HG02759 (cell line): ENCODE results near the gene WNT1.

Experiments used
- ATAC-seq: cut with Tn5 transposase; IDR thresholded peaks from one replicate; pipeline ENCODE4 v1.9.1; 2021; ENCODE audit warnings: mild to moderate bottlenecking, moderate library complexity; ENCODE audit not compliant: unreplicated experiment

Gene WNT1

DNA sequence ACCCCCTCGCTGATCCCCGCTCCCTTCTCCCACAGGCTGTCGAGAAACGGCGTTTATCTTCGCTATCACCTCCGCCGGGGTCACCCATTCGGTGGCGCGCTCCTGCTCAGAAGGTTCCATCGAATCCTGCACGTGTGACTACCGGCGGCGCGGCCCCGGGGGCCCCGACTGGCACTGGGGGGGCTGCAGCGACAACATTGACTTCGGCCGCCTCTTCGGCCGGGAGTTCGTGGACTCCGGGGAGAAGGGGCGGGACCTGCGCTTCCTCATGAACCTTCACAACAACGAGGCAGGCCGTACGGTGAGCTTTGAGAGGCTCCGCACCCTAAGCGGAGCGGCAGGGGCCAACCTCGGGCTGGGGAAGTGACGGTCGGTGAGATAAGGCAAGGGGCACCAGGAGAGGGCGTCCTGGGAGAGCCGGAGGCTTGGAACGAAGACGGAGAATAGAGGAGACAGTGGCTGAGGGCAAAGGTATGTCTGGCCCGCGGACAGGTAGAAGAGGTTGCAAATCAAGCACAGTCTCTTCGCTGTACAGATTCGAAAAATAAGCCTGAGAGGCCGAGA is 2.3 kb downstream of the WNT1 start:
- ATAC-seq = no peak

DNA sequence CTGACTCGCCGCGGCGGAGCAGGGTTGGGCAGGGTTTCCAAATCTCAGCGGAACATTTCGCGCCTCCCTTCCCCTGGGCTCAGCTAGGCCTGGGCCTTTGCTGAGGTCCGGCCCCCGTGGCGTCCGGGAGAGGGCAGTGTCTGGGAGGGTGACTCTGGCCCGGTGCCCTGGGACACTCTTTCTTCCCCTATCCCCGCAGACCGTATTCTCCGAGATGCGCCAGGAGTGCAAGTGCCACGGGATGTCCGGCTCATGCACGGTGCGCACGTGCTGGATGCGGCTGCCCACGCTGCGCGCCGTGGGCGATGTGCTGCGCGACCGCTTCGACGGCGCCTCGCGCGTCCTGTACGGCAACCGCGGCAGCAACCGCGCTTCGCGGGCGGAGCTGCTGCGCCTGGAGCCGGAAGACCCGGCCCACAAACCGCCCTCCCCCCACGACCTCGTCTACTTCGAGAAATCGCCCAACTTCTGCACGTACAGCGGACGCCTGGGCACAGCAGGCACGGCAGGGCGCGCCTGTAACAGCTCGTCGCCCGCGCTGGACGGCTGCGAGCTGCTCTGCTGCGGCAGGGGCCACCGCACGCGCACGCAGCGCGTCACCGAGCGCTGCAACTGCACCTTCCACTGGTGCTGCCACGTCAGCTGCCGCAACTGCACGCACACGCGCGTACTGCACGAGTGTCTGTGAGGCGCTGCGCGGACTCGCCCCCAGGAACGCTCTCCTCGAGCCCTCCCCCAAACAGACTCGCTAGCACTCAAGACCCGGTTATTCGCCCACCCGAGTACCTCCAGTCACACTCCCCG is 3.0 kb downstream of the WNT1 start:
- ATAC-seq = no peak

DNA sequence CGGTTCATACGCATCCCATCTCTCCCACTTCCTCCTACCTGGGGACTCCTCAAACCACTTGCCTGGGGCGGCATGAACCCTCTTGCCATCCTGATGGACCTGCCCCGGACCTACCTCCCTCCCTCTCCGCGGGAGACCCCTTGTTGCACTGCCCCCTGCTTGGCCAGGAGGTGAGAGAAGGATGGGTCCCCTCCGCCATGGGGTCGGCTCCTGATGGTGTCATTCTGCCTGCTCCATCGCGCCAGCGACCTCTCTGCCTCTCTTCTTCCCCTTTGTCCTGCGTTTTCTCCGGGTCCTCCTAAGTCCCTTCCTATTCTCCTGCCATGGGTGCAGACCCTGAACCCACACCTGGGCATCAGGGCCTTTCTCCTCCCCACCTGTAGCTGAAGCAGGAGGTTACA is 3.6 kb downstream of the WNT1 start:
- ATAC-seq = no peak

DNA sequence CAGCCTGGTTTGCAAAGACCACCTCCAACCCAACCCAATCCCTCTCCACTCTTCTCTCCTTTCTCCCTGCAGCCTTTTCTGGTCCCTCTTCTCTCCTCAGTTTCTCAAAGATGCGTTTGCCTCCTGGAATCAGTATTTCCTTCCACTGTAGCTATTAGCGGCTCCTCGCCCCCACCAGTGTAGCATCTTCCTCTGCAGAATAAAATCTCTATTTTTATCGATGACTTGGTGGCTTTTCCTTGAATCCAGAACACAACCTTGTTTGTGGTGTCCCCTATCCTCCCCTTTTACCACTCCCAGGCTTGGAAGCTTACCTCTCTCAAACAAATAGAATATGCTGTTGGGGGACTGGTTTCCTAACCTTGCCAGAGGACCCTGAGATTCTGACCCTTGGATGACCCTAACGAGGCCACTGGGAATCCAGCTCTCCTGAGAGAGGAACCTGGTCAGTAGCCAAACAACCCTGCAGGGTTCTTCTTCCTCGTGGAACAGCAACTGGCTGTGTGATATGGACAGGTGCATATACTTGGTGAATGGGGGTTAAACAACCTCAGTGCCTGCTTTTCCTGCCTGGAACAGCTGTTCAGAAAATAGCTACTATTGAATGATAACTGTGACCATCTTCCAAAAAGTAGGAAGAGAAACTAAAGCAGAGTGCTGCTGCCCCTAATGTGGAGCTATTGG is 4.4 kb downstream of the WNT1 start:
- no peak for ATAC-seq

DNA sequence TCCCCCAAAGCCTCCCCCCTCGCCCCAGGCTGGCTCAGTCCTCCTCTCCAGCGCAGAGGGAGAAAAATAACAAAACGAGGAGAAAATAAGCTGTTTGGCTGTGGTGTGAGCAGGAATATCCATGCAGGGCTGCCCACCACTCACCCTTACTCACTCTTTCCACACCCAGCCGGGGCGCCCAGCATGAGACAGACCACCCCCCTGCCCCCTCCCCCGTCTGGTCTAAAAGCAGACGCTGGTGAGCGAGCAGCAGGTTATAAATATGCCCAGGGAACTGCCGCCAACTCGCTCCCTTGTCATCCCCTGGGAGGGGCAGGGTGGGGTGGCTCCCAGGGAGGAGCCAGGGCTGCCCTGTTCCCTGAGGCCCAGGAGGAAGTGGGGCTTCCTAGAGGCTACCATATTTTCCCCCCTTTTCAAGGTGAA is 7.4 kb downstream of the WNT1 start:
- ATAC-seq = no peak

DNA sequence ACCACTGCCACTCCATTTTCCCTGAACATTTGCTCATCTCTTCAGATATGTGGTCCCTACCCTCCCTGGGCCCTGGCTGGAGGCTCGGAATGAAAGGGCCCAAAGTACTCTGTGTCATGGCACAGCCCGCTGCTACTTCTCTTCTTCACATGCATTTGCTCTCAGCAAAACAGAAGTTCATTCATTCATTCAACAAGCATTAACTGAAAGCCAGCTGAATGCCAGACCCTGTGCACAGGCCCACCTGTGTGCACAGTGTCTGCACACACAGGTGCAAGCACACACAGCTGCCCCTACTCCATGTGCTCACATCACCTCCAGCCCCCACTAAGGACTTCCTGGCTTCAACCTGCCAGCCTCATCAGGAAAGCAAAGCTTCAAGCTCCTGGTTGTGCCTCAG is 7.8 kb downstream of the WNT1 start:
- ATAC-seq = no peak

DNA sequence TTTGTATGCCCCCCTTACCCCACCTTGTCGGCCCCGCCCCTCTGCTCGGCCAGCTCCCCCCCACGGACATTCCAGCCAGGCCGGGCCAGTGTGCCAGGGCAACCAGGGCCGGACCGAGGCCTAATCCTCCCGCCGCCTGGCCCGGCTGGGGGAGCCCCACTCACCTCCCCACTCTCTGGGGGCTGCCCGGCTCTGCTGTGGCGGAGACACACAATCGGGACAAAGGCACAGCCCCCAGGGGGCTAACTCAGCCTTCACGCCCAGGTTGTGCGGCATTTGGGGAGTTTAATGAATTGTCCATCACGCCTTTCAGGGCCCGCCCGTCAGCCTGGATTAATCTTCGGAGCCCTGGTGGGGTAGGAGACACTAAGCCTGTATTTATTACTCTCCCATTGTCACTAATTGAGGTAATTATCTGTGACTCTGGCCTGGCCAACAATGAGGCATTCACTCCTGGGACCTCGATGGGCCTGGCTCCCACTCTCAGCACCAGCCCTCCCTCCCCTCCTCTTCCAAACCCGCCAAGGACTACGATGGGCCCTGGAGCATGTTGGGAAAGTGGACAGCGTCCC is 8.7 kb downstream of the WNT1 start:
- no peak for ATAC-seq

DNA sequence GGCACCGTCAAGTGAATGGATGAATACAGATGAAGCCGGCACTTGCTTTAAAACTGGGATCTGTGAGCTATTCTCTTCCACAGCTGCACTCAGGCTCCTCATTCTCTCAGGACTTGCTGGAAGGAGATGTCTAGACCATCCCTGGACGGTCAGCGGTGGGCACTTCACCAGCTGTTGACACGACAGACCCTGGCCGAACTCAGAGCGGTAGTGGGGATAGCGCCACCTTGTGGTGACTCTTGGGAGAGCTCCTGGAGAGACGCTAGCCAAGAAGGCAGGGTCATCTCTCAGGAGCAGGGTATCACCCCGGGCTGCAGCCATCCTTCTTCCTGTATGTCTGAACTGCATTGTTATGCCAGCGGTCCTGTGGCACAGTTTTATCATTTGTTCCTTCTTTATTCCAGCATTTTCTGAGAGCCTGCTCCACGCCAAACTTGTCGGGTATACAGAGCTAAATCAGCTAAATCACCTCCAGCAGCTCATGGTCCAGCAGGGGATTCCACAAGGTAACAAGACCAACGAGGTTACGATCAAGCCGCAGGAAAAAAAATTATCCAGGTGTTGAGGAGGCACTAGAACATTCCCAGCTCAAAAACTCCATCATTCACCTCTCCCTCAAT is 10.0 kb downstream of the WNT1 start:
- no peak for ATAC-seq

DNA sequence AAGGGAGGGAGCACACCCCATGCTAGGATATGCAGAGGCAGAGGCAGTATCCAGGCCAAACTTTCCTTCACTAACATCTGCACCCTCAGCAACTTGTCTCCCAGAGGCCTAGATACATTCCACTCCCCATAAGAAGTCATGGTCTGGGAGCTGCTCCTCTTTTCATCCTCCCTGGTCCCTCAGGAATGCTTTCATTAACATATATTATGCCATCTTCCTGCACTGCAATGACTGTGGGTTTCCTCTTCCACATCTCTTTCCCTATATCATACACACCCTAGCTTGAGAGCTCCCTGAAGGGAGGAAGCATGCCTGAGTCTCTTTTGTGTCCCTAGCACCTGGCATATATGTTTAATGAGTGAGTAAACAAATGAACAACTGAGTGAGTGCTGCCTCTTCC is 12.4 kb downstream of the WNT1 start:
- ATAC-seq = no peak

DNA sequence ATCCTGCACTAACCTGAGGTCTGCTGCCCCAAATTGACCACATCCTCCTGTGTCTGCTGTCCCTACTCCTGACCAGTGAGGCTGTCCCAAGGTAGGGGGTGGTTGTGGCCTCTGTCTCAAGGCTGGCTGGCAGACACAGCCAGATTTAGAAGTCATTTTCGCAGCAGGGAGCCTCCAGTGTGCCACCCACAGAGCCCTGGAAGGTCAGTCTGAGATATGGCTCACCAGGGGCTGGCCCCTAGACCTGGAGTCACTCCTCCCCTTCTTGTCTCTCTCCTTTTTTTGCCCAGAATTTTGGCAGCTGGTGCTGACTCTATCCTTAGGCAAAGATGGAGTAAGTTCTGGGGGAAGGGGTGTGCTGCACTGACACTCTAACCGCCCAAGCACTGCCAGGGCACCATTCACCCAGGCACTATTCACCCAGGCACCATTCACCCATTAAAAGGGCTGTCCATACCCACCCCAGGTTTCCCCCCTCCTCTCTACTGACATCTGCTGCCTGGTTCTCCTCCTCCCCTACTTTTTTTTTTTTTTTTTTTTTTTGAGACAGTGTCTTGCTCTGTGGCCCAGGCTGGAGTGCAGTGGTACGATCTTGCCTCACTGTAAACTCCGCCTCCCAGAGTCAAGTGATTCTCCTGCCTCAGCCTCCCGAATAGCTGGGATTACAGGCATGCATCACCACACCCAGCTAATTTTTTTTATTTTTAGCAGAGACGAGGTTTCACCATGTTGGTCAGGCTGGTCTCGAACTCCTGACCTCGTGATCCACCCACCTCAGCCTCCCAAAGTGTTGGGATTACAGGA is 13.3 kb downstream of the WNT1 start:
- ATAC-seq = no peak

DNA sequence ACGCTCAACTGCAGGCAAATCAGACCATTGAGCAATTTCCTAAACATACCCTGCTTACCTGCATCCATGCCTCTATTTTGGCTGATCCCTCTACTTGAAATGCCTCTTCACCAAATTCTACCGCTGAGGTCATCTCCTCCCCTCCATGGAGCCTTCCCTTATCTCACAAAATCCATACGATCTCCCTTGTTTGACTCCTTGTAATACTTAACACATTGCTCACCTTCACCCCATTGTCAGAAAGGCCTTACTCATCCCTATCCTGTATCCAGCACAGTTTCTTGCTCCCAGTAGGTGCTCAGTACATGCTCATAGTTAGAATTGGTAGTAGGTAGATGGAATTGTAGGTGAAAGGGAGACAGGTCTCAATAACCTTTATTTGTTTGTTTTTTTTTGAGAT is 15.7 kb downstream of the WNT1 start:
- no peak for ATAC-seq

DNA sequence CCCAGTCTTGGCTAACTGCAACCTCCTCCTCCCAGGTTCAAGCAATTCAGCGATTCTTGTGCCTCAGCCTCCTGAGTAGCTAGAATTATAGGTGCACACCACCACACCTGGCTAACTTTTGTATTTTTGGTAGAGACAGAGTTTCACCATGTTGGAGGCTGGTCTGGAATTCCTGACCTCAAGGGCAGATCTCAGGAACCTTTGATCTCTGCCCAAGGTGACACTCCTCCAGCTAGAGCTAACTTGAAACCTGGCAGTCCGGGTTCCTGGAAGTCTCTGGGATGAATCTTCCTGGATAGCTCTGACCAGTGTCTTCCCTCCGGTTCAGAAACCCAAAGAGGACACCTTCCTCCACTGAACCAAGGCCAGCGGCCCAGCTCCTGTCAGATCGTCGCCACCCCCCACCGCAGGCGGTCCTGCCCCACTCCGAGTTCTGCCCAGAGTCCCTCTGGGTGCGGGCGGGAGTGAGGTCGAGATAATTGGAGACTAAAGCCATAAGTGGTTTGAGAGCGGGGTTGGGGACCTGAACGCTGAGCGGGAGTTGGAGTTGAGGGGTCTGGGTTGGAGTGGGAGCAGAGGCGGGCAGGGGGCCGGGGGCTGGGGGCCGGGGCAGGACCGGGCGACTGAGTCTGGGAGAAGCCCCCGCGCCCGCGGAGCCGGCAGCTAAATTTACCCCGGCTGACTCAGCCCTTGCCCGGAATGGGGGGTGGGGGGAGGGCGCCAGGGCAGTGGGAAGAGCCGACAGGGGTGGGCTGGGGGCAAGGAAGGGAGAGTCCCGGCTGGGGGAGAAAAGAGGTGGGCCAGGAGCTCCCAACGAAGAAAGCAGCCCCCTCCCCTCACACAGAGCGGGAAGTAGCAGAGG is 16.3 kb downstream of the WNT1 start:
- ATAC-seq = no peak

DNA sequence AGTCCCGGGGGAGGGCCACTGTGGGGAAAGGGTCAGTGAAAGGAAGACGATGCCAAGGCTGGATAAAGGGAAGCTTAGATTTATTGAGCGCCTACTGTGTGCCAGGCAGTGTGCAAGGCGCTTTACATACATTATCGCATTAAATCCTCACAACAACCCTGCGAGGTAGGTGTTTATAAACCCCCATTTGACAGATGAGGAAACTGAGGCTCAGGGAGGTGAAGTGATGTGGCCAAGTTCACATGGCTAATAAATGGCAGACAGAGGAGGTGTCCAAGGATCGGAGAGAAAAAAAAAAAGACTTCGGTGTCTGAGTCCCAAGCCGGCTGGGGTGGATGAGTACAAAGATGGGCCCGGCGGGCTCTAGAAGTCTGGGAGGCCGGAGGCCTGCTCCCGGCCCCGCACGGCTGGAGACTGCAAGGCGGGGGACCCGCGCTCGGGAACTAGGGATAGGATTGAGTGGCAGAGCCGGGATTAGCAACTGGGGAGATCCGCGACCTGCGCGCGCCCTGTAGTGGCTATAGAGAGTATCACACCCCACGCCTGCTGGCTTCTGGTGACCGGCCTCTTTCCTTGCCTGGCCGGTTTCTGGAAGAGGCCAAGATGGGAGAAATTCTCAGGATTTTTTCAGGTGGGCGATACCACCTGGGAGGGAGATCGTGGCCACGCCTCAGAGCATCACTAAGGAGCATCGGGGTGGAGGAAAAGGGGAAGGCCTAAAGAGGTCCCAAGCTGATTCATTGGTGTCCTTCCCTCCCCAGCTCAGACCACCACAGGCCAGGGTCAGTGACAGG is 17.2 kb downstream of the WNT1 start:
- ATAC-seq = no peak

DNA sequence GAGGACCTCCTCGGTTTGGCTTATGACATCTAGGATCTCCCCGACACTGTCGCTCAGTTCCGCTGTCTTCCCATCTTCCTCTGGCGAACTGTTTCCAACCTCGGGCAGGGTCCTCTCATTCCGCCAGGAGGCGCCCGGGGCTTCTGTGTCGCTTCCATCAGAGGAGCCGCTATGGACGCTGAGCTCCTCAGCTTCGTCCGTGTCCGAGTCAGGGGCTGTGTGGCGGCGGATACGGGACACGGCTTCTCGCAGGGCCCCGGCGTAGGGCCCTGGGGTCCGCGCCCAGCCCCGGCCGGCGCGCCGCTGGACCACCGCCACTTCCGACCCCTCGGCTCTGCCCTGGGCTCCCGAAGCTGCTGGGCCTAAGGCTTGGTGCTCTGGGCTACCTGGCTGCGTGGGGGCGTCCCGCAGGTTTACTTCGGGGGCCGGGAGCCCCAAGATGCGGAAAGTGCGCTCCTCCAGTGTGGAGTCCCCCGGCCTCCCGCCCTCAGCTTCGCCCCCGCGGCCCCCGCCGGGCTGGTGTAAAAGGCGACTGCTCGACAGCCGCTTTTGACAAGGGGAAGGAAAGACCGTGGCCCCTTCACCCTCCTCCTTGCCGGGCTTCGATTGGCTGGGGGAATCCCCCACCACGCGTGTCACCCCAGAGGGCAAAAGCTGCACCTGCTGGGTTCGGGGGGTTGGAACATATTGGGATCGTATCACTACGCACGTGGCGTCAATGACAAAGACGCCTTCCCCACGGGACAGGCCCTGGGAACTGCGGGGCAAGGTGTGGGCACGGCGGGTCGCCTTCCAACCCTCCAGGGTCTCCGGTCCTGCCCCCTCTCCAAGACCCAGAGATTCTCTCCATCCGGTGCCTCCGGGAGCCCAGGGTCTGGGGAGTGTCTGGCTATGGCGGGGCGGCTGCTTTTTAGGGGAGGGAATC is 18.9 kb downstream of the WNT1 start:
- ATAC-seq = no peak

DNA sequence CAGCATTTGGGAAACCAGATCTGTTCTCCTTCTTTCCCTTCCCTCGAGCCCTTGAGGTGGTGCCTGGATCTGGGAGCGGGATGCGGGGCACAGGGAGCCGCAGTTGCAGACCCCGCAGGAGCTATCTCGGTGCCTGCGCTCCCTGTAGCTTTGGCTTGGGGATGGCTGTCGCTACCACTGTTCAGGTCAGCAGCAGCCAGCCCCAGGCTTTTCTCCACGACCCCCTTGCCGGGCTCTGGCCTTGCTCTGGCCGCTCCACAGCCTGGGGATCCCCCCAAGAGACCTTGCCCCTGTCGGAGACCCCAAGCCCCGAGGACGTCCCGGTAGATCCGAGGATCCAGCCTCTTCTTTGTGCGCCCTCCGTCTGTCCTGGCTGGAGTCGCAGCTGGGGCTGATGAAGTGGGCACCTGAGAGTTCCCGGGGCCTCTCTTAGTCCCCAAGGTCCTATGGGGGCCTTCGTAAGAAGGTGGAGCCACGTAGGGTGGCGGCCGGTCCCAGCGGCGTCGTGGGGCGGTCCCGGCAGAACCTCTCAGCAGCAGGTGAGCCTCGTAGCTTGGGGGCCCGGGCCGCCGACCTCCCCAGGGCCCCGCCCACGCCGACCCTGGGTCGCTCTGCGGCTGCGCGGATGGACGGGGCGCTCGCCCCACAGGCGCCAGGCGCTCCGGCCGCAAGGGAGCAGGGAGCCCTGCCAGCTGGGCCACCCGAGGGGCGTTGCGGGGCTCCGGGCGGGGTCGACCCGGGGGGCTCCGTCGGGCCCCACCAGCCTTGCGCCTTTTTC is 19.8 kb downstream of the WNT1 start:
- no peak for ATAC-seq

DNA sequence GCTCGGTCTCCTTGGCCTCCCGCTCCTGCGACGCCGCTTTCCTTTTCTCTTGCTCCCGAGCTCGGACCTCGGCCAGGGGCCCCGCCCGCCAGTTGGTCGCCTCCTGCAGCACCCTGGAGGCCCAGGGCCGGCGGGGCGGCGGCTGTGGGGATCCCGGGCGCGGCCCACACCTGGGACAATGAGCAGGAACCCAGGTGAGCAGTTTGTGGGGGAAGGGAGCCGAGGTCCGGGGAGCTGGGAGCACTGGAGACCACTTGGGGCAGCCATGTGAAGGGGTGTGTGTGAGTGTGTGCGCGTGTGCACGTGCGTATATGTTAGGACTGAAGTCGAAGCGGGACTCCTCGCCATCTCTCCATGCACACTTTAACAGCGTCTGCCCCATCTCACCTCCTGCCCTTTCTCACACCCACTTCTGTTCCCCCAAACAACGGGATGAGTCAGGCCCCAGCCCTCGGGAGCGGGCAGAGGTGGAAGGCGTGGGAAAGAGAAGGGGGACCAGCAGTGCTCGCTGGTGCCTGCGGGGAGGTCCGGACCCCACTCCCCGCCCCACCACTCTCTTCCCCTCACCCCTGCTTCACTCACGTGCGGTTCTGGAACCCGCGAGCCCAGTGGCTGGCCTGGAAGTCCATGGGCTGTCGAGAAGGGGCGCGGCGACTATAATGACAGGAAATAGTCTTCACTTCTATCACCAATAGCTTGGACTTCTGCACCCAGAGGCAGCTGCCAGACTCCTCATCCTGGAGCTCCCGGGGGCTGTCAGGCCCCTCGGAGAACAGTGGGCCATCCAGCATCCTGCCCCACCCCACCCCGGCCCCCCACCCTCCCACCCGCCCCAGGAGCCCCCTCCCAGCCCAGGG is 20.6 kb downstream of the WNT1 start:
- no peak for ATAC-seq
